ENCODE data around the gene ALPL.
"Not testable (repeated sequence)": the region's sequence is repeated elsewhere in the genome, so short reads cannot be mapped to it uniquely, and the experiment has no call there.

Gene ALPL

DNA sequence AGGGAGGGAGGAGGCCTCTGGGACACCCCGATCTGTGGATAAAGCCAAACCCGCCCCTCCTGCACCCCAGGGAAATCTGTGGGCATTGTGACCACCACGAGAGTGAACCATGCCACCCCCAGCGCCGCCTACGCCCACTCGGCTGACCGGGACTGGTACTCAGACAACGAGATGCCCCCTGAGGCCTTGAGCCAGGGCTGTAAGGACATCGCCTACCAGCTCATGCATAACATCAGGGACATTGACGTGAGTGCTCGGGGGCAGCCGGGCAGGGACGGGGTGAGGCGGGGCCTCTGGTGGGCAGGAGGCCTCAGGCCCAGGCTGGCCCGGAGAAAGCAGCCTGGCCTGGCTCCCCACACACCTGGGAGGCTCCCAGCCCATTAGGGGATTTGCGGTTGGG lies 54.7 kb downstream of the ALPL start:
- DNase-seq = no peak

DNA sequence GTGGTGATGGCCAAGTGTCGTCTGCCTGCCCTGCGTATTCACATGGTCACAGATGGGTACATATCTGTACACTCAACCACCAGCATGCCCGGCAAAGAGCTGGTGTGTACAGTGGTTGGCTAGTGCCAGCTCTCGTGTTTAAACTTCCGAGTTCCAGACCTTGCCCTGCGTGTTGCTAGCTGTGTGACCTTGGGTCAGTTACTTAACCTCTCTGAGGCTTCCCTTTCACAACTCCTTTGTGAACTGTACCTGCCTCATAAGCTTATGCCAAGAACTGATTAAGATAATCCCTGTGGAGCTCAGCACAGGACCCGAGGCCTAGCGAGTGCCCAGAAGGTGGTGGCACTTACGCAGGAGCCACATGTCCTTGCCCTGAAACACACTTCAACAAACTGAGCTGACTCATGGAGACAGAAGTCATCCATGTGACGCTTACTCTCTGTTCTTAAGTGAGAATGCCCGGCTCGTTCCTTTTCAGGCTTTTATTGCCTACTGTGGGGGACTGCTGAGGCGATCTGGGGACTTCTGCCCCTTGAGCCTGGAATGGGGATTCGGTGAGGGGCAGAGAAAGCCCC lies 55.4 kb downstream of the ALPL start:
- no peak for DNase-seq

DNA sequence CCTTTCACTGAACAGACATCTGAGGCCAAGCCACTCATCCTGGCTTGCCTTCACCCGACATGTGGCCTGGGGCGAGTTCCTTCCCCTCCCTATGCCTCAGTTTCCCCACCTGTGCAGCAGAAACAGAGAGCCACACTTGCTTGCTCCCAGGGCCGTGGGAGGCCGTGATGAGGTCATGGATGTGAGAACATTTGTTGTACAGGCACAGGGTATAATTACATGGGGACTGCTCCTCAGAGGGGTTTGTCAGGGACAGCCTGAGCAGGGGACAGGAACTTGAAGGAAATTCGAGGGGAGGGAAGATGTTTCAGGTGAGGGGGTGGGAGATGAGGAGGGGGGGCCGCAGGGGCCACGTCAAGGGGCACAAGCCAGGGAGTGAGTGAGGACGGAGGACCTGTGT lies 56.1 kb downstream of the ALPL start:
- no peak for DNase-seq

GRCh38 chr1:21566361-21566760 lies 57.1 kb downstream of the ALPL start:
- not testable (repeated sequence) for DNase-seq

DNA sequence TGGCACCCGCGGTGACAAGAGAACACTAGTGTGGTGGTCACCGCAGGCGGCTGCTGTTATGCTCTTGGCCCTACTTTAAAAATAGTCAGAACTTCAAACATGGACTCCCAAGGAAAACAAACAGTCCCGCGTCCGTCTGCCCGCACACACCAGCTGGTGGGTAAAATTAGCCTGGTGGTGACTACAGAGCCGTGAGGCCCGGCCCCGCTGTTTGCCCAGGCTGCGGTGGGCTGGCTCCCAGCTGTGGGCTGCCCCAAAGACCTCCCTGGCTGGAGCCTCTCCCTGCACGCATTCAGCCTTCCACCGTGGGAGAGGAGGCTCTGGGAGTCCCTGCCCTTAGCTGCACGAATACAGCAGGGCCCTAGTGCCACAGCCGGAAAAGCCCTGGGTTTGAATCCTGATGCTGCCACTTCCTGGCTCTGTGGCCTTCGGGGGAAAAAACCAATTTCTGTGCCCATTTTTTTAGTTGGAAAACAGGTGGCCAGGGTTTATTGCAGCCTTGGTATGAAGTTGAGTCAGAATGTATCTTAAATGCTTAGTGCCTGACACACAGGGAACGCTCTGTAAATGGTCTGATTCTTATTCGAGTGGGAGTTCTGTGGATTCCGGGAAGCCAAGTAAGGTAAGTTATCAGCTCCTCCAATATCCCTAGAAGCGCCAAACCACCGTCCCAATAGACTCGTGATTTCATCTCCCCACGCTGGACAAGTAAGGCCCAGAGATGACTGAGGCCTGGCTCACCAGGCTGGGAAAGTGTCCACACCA lies 58.2 kb downstream of the ALPL start:
- no peak for DNase-seq

GRCh38 chr1:21568006-21568746 lies 59.0 kb downstream of the ALPL start:
- DNase-seq = no peak

DNA sequence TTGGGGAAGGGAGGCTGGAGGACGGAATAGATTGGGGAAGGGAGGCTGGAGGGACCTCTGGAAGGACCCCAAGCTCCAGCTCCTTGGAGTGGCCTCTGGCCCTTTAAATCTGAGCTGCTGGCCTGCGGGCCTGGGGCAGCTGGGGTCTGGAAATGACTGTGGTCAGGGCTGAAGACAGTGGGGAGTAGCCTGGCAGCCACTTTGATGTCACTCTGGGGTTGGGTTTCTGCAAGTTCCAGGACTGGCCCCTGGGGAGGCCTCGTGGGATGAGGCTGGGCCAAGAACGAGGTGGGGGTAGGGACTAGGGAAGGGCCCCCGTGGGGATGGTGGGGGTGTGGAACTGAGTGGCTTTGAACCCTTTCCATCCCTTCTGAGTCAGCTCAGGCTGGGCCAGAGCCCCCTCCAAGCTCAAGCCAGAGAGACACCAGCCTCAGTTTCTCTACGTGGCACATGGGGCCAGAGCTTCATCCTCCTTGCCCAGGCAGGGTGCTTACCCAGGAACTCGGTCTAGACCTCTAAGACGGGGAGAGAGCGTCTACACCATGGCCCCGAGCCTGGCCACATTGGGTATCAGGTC lies 59.7 kb downstream of the ALPL start:
- no peak for DNase-seq

GRCh38 chr1:21569820-21570527 lies 60.8 kb downstream of the ALPL start:
- no peak for DNase-seq

GRCh38 chr1:21570528-21570875 lies 61.3 kb downstream of the ALPL start:
- DNase-seq = no peak

DNA sequence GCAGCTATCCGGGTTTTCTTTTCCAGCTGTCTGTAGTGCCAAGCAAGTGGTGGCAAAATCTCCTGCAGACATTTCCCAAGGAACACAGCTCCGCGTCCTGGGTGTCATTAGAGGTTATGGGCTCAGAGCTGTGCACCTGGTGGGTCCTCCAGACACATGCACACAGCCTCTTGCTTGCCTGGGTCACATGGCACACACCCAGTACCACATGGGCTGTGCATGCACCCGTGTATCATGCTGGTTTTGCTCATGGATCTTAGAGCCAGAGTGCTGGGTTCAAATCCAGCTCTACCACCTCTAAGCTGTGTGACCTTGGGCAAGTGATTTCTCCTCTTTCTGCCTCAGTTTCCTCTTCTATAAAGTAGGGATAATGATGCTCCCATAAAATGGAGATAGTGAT lies 61.7 kb downstream of the ALPL start:
- no peak for DNase-seq

DNA sequence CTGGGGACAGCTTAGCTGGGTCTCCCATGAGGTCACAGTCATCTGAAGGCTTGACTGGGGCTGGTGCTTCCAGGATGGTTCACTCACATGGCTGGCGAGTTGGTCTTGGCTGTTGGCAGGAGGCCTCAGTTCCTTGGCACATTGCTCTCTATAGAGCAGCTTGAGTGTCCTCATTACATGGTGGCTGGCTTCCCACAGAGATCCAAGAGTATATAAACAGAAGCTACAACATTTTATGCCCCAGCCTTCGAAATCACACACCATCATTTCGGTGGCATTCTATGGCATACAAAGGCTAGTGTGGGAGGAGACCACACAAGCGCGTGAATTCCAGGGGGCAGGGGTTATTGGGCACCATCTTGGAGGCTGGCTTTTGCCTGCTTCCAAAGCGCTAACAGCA lies 63.0 kb downstream of the ALPL start:
- no peak for DNase-seq

DNA sequence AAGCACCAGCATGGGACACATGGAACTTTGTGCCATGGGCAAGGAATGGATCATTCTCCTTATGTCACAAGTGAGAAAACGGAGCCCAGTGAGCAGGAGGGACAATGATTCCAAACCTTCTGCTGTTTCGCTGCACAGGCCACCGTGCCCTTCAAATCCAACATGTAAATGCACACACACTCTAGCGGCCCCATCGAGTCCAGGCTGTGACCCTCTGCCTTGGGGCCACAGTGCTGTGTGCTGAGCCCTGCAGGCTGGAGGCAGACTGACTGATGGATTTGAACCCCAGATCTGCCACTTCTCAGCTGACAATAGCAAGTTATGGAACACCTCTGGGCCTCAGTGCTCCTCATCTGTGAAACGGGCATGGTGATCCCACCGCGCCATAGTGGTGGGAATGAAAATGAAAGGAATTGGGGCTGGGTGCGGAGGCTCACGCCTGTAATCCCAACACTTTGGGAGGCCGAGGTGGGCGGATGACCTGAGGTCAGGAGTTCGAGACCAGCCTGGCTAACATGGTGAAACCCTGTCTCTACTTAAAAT lies 63.6 kb downstream of the ALPL start:
- no peak for DNase-seq

DNA sequence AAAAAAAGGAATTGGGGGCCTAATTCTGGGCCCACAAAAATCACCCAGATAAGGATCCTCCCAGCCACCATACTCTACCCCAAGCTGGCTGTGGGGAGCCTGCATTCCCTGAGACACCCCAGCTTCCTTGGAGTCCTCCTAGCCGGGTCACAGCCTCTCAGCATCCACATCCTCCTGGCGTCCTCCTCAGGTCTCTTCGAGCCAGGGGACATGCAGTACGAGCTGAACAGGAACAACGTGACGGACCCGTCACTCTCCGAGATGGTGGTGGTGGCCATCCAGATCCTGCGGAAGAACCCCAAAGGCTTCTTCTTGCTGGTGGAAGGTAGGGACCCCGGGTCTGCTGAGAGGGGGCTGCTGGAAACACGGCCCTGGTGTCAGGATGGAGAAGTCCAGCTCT lies 64.3 kb downstream of the ALPL start:
- no peak for DNase-seq

GRCh38 chr1:21573971-21574465 lies 64.8 kb downstream of the ALPL start:
- DNase-seq = no peak

DNA sequence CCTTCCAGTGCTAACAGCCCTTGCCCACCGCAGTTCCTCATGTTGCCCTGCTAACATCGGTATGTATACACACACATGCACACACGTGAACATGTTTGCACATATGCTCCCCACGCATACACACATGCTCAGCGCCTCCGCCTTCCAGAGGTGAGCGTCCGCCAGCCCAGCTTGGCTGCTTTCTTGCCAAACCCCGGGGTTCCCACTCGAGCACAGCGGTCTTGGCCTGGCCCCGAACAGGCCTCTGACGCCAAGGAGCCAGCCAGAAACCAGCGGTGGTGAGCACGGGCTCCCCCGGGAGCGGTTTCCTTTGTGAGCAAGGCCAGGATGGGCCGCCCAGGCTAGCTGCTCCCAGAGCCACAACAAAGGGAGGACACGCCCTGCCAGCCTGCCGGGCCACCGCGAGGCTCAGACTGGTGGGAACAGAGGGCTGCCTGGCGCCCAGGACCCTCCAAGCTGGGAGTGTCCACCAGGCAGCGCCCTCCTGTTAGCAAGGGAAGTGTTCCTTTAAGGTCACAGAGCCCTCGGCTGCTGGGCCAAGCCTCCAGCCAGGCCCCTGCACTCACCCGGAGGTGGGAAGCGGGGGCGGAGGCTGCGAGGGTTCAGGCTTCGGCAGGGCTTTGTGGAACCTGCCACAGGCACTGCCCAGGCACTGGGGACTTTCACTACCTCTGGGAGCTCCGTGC lies 65.4 kb downstream of the ALPL start:
- DNase-seq = no peak

GRCh38 chr1:21575351-21575942 lies 66.2 kb downstream of the ALPL start:
- no peak for DNase-seq

- DNase-seq = no peak
Observed at GRCh38 chr1:21576031-21576797, 67.0 kb downstream of the ALPL start.

DNA sequence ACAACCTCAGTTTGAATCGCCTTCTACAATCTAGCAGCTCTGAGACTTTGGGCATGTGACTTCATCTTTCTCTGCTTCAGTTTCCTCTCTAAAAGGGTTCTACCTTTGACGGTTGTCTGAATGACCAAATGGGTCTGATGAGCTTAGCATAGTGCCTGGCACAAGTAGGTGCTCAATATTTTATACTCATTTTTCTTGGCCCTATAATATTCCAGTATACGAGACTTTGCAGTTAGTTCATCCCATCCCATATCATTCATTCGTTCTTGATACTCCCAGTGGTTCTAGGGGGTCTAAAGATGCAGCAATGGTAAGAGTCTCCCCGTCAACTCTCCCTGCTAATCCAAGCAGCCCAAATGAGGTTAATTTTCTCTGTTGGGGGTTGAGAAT lies 67.6 kb downstream of the ALPL start:
- DNase-seq = no peak

GRCh38 chr1:21577324-21577723 lies 68.1 kb downstream of the ALPL start:
- no peak for DNase-seq

- no peak for DNase-seq
Observed at GRCh38 chr1:21577933-21578332, 68.7 kb downstream of the ALPL start.

DNA sequence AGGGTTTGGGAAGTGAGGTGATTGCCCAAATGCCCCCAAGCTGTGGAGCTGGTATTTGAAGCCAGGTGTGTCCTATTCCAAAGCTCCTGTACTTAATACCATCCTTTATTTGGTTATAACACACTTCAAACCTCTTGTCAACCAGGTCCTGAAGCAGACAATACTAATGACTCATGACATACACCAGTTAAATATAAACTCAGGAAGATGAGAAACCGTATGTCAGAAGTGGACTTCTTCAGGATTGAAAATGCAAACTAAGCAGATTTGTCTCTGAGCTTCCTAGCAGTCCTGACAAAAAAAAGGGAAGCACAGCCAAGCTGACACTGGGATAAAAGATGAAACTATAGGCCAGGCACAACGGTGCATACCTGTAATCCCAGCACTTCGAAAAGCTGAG lies 70.6 kb downstream of the ALPL start:
- no peak for DNase-seq
